ENCODE results near the gene DHH.
A peak's percentile ranks its signal among the peaks of the same experiment; 100 is the strongest.
"Not testable (repeated sequence)": the region's sequence is repeated elsewhere in the genome, so short reads cannot be mapped to it uniquely, and the experiment has no call there.

The DHH gene

GRCh38 chr12:49094160-49094974 is at the start of gene DHH:
Gene DHH, minus strand, starts transcription at chr12:49094801. Its CDS starts 289 bp downstream, at chr12:49094512.
- DNase-seq, result peak in 7 of 58 donors; percentile 5 to 61 (median 24)

- no peak for DNase-seq
These were observed 49.8 kb upstream of the DHH start for GRCh38 chr12:49144384-49144783.

- no peak for DNase-seq
These were observed 44.4 kb upstream of the DHH start for GRCh38 chr12:49138999-49139398.

- no peak for DNase-seq
These were observed 44.0 kb upstream of the DHH start for GRCh38 chr12:49138587-49138986.

GRCh38 chr12:49137476-49137875 is 42.9 kb upstream of the DHH start:
- DNase-seq, result no peak

- DNase-seq, result not testable (repeated sequence)
These were observed 42.4 kb upstream of the DHH start for GRCh38 chr12:49136997-49137396.

GRCh38 chr12:49133590-49133989 is 39.0 kb upstream of the DHH start:
- DNase-seq, result no peak

- peak in 1 of 58 donors; percentile 26 for DNase-seq
These were observed 38.4 kb upstream of the DHH start for GRCh38 chr12:49133014-49133413.

- DNase-seq, result peak in 6 of 58 donors; percentile 2 to 29 (median 14)
These were observed 37.4 kb upstream of the DHH start for GRCh38 chr12:49131894-49132461.

- peak in 57 of 58 donors; percentile 24 to 95 (median 88) for DNase-seq
These were observed 36.7 kb upstream of the DHH start, which contains the start of gene TUBA1B for GRCh38 chr12:49131051-49131893. Gene TUBA1B, minus strand, starts transcription at chr12:49131395. Its CDS starts 95 bp downstream, at chr12:49131300.

GRCh38 chr12:49130151-49131050 is 35.8 kb upstream of the DHH start:
- DNase-seq, result peak; percentile 44 to 93 (median 84)

GRCh38 chr12:49129332-49130150 is 34.9 kb upstream of the DHH start:
- DNase-seq, result peak in 2 of 58 donors; percentile 7 to 10

- DNase-seq, result not testable (repeated sequence)
These were observed 33.4 kb upstream of the DHH start for GRCh38 chr12:49127971-49128370.

- no peak for DNase-seq
These were observed 32.5 kb upstream of the DHH start for GRCh38 chr12:49126852-49127763.

GRCh38 chr12:49121047-49121696 is 26.6 kb upstream of the DHH start:
- DNase-seq, result peak in 36 of 58 donors; percentile 2 to 52 (median 24)

- DNase-seq, result no peak
These were observed 16.6 kb upstream of the DHH start for GRCh38 chr12:49111206-49111605.

GRCh38 chr12:49110464-49111155 is 16.0 kb upstream of the DHH start, which contains the start of gene LMBR1L:
Gene LMBR1L, minus strand, starts transcription at chr12:49110847. Its CDS starts 292 bp downstream, at chr12:49110555.
- peak; percentile 56 to 99 (median 92) for DNase-seq

All from anterior cingulate cortex (tissue), 58 donors.